GM18526 (cell line): ENCODE data around the gene JMJD1C.

Experiments used
- POLR2A ChIP-seq: IDR thresholded peaks from 3 replicates; pipeline ENCODE4 v1.6.1; 2011; ENCODE audit not compliant: insufficient read length; ENCODE audit errors: extremely low read depth

Gene JMJD1C, protein sequence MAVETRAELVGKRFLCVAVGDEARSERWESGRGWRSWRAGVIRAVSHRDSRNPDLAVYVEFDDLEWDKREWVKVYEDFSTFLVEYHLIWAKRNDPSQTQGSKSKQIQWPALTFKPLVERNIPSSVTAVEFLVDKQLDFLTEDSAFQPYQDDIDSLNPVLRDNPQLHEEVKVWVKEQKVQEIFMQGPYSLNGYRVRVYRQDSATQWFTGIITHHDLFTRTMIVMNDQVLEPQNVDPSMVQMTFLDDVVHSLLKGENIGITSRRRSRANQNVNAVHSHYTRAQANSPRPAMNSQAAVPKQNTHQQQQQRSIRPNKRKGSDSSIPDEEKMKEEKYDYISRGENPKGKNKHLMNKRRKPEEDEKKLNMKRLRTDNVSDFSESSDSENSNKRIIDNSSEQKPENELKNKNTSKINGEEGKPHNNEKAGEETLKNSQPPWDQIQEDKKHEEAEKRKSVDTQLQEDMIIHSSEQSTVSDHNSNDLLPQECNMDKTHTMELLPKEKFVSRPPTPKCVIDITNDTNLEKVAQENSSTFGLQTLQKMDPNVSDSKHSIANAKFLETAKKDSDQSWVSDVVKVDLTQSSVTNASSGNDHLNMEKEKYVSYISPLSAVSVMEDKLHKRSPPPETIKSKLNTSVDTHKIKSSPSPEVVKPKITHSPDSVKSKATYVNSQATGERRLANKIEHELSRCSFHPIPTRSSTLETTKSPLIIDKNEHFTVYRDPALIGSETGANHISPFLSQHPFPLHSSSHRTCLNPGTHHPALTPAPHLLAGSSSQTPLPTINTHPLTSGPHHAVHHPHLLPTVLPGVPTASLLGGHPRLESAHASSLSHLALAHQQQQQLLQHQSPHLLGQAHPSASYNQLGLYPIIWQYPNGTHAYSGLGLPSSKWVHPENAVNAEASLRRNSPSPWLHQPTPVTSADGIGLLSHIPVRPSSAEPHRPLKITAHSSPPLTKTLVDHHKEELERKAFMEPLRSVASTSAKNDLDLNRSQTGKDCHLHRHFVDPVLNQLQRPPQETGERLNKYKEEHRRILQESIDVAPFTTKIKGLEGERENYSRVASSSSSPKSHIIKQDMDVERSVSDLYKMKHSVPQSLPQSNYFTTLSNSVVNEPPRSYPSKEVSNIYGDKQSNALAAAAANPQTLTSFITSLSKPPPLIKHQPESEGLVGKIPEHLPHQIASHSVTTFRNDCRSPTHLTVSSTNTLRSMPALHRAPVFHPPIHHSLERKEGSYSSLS (N-terminal part only)

DNA sequence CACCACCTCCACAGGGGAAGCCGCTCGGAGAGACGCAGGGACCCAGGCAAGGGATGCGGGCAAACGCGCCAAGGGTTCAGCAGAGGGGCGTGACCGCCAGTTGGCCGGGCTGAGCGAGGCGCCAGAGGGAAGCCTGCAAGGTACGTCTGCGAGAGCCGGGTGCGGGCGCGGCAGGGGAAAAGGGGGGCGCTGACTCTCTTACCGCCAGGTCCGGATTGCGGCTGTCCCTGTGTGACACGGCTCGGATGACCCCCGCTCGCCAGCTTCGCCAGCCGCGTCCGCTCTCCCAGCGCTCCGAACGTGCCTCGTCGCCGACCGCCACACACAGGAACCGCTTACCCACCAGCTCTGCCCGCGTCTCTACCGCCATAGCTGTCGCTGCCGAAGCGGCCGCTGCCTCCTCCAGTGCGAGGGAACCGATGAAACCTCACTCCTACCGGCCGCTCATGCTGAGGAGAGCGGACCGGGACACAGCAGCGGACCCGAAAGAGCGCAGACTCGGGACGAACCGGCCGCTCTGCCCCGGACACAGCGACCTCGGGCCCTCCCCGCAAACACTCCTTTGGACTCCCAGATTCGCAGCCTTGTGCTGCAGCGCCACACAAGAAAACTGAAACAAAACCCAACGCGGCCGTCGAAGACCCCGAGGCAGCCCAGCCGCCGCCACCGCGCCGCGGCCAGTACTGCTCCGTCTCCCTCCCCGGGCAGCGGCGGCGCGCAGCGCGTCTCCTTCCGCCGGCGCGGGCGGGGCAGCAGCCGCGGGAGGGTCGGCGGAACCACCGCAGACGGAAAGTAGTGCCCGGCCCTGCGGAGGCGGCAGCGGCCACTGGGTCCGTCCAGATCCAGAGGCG lies at the start of gene JMJD1C:
Gene JMJD1C, minus strand, starts transcription at position 685 of the 851 bp plus-strand sequence. Its CDS starts 315 bp downstream, at position 370.
- TF ChIP-seq POLR2A: peak; percentile 81

DNA sequence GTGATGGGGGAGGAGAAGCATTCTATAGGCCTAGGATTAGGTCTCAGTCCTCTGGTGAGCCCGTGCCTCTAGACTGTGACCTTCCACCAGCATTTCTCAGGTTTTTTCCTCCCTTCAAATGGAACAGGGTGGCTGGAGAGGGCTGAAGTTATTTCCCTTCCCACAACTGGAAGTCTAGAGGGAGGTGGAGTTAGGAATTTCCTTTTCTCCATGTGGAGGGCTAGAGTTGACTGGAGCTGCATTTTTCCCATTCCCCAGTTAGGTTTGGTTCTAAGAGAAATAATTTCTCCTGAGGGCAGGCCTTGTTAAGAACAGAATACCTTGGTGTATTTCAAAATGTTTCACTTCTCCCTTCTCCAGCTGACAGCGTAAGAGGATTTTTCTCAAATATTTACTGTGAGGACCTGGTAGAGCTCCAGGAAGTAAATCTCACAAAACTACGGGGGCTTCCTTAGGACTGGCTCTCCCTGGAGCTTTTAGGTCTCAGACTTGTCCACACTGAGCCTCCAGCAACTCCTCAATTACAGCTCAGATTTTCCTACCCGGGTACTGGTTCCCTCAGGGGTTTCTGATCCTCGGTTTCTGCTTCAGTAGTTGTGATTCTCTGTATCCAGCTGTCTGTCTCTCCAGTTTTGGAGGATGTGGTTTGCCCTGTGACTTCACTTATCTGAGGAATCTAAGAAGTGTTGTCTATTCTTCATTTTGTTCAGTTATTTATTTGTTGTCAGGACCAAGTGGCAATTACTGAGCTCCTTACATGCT lies 49.4 kb upstream of the JMJD1C start:
- TF ChIP-seq POLR2A: no peak

GRCh38 chr10:63506554-63506953 lies 40.8 kb upstream of the JMJD1C start:
- no peak for TF ChIP-seq POLR2A

GRCh38 chr10:63505562-63505961 lies 39.8 kb upstream of the JMJD1C start:
- no peak for TF ChIP-seq POLR2A

DNA sequence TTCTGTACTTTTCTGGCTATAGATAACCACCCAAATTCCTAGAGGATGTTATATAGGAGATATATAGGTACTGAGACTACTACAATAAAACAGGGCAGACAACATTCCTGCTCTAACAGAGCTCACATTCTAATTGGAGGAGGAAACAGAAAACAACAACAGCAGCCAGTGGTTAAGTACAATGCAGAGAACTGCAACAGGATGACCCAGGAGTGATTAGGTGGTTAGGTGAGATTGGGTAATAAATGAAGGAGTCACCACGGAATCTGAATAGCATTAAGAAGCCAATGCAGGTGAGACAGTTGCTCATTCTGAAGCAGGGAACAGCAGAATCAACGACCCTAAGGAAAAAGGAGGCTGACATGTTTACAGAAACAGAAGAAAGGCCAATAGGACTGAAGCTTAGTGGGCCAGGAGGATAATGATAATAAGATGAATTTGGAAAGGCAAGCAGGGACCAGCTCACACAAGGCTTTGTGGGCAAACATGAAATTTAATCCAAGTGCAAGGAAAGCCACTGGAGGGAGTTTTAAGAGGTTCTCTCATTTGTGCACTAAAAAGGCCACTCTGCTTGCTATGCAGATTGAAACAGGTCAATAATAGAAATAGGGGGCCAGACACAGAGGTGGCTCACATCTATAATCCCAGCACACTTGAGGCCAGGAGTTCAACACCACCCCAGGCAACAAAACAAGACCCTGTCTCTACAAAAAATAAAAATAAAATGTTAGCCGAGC lies 38.5 kb upstream of the JMJD1C start:
- no peak for TF ChIP-seq POLR2A

- no peak for TF ChIP-seq POLR2A
These were observed 37.6 kb upstream of the JMJD1C start for GRCh38 chr10:63503395-63503794.

- no peak for TF ChIP-seq POLR2A
These were observed 37.1 kb upstream of the JMJD1C start for GRCh38 chr10:63502832-63503231.

DNA sequence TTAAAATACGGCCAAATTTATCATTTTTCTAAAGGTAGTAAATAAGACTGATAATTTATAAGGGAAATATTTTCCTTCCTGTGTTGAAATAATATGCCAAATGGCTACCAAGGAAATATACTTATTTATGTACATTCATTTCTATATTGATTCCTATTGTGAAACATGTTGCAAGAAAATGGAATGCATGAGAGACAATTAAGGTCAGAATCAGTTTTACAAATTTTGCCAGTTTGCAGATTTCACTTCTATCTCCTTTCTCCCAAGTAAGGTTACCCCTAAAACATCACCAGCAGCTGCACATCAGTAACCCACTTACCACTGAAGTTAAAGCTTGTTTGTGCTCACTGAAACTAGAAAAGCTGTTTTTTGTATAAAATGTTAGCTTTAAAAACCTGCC lies 36.2 kb upstream of the JMJD1C start:
- no peak for TF ChIP-seq POLR2A

DNA sequence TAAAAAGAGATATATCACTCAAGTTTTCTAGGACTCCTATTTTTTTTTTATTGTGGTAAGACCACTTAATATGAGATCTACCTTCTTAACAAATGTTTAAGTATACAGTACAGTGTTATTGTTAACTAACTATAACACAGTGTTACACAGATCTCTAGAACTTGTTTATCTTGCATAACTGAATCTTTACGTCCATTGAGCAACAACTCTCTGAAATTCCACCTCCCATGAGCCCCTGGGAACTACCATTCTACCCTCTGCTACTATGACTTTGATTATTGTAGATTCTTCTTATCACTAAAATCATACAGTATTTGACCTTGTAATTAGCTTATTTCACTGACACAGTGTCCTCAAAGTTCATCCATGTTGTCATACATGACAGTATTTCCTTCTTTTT lies 32.9 kb upstream of the JMJD1C start:
- no peak for TF ChIP-seq POLR2A

DNA sequence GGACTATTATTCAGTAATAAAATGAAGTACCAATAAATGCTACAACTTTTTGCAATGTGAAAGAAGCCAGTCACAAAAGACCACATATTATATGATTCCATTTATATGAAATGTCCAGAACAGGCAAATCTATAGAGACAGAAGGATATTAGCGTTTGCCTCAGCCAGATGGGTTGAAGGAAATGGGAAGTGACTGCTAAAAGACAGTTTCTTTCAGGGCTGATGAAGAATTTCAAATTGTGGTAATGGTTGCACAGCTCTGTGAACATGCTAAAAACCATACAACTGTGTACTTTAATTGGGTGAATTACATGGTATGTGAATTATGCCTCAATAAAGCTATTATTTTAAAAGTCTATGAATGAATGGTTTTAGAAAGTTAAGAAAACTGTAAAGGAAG lies 31.5 kb upstream of the JMJD1C start:
- no peak for TF ChIP-seq POLR2A

DNA sequence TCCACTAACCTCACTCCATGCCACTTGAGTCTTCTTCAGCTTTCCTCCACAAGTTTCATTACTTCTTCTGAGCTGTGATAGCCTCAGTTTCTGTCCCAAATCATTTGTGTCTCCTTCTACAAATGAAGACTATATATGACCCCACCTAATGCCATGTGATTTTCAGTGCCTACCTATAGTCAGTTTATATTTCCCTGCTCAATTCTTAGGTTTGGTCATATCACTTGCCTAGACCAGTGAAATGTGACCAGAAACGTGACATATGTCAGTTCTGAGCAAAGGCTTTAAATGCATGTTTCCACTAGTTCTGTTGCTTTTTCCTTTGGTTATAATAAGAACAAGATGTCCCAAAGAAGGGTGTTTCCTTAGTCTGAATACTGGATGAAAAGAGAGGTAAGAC lies 30.8 kb upstream of the JMJD1C start:
- TF ChIP-seq POLR2A: no peak

DNA sequence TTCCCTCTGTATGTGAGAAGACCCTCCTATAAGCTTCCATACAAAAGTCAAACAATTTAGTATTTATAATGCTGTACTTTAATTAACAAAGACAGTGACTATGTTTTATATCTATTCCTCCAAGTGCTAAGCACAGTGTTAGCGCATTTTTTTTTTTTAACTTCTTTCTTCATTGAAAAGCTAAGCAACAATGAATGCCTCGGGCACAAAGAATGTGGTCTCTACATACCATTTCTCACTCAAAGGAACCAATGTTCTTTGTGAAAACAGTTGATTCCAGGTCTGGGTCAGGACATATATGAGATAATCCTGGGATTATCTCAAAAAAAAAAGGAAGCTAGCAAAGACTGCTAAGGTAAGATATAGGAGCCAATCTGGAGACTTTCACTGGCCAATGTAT lies 29.2 kb upstream of the JMJD1C start:
- TF ChIP-seq POLR2A: no peak

GRCh38 chr10:63493004-63493403 lies 27.2 kb upstream of the JMJD1C start:
- TF ChIP-seq POLR2A: no peak
